Transverse colon (tissue), 4 donors: ENCODE measurements around the gene RCAN1.

ENCODE experiments used
- CTCF ChIP-seq, 5 experiments: fragments of 200-600 bp in 3 of 5; fragments of 450-650 bp in 2 of 5; sonication (generic) in 3 of 5; IDR thresholded peaks; 1 replicate in 2 of 5; 2 replicates in 3 of 5; pipeline ENCODE4 v1.5.1; 2016 to 2017; ENCODE audit warnings: antibody characterized with exemption in 5 of 5, inconsistent platforms in 3 of 5, mild to moderate bottlenecking in 2 of 5, moderate library complexity in 1 of 5
- EP300 ChIP-seq: sonication (generic); formaldehyde crosslinking; IDR thresholded peaks from one replicate; pipeline ENCODE4 v1.6.1; 2017; ENCODE audit warnings: antibody characterized with exemption, low read depth
- POLR2A ChIP-seq: fragments of 450-650 bp; IDR thresholded peaks from one replicate; pipeline ENCODE4 v1.6.1; 2016; ENCODE audit warnings: antibody characterized with exemption, mild to moderate bottlenecking, moderate library complexity
- POLR2AphosphoS5 ChIP-seq, 3 donors: sonication (generic); formaldehyde crosslinking; IDR thresholded peaks; one replicate each; pipeline ENCODE4 v1.6.1; 2016; ENCODE audit warnings: antibody characterized with exemption in 3 of 3

- TF ChIP-seq CTCF (IDR thresholded peaks at IDR 0.05) (no peak), POLR2AphosphoS5 (IDR thresholded peaks at IDR 0.05) (no peak), POLR2A (no peak), EP300 (no peak)
These were observed 115.8 kb downstream of the RCAN1 start for GRCh38 chr21:34499116-34499515.
